GM19240 (cell line): ENCODE data around the gene NFATC4.

Source experiments
- DNase-seq: peaks from one replicate; pipeline ENCODE4 v3.0.0; 2011; ENCODE audit warnings: low spot score; ENCODE audit not compliant: insufficient read length

Gene NFATC4

GRCh38 chr14:24407608-24408325, 39.8 kb downstream of the NFATC4 start:
- DNase-seq, result no peak

- DNase-seq, result no peak
Observed at GRCh38 chr14:24408764-24409163, 40.8 kb downstream of the NFATC4 start.

- DNase-seq, result no peak
Observed at GRCh38 chr14:24409192-24409591, 41.2 kb downstream of the NFATC4 start.

- no peak for DNase-seq
Observed at GRCh38 chr14:24409956-24410355, 42.0 kb downstream of the NFATC4 start.

- DNase-seq, result peak; percentile 73
Observed at GRCh38 chr14:24411443-24412389, 43.7 kb downstream of the NFATC4 start.

- no peak for DNase-seq
Observed at GRCh38 chr14:24414077-24414476, 46.1 kb downstream of the NFATC4 start.

- no peak for DNase-seq
Observed at GRCh38 chr14:24414732-24415420, 46.9 kb downstream of the NFATC4 start.

- DNase-seq, result no peak
Observed at GRCh38 chr14:24415421-24416253, 47.7 kb downstream of the NFATC4 start.

- DNase-seq, result no peak
Observed at GRCh38 chr14:24416254-24416931, 48.4 kb downstream of the NFATC4 start.

- no peak for DNase-seq
Observed at GRCh38 chr14:24416932-24417619, 49.1 kb downstream of the NFATC4 start.

GRCh38 chr14:24417832-24418491, 50.0 kb downstream of the NFATC4 start:
- no peak for DNase-seq

GRCh38 chr14:24418492-24418873, 50.5 kb downstream of the NFATC4 start:
- no peak for DNase-seq

- DNase-seq, result no peak
Observed at GRCh38 chr14:24422261-24422660, 54.3 kb downstream of the NFATC4 start.

GRCh38 chr14:24422694-24423601, 55.0 kb downstream of the NFATC4 start:
- no peak for DNase-seq

- no peak for DNase-seq
Observed at GRCh38 chr14:24425704-24426103, 57.7 kb downstream of the NFATC4 start.

GRCh38 chr14:24426150-24426911, 58.3 kb downstream of the NFATC4 start:
- DNase-seq, result no peak

- no peak for DNase-seq
Observed at GRCh38 chr14:24426912-24427536, 59.0 kb downstream of the NFATC4 start.
